Stimulated activated CD4-positive, alpha-beta T cell treated with anti-CD3 and anti-CD28 coated beads, TNF-alpha, amount 100 ng/mL, for 1 hour (primary cell): ENCODE results near the gene SUN5.
"Not testable (repeated sequence)": the region's sequence is repeated elsewhere in the genome, so short reads cannot be mapped to it uniquely, and the experiment has no call there.

Experiments
- DNase-seq, 3 donors: peaks; one replicate each; pipeline ENCODE4 v3.0.0-alpha.2; 2020; ENCODE audit warnings: low read depth in 3 of 3, low spot score in 1 of 3

SUN5 gene

GRCh38 chr20:32978009-32978335 lies 26.3 kb downstream of the SUN5 start:
- no peak for DNase-seq

- DNase-seq: no peak
These were observed 26.8 kb downstream of the SUN5 start for GRCh38 chr20:32977281-32978008.

- DNase-seq: no peak
These were observed 27.5 kb downstream of the SUN5 start for GRCh38 chr20:32976746-32977145.

- no peak for DNase-seq
These were observed 28.2 kb downstream of the SUN5 start for GRCh38 chr20:32975698-32976674.

GRCh38 chr20:32975121-32975520 lies 29.1 kb downstream of the SUN5 start:
- DNase-seq: not testable (repeated sequence)

GRCh38 chr20:32974204-32975064 lies 29.8 kb downstream of the SUN5 start:
- not testable (repeated sequence) for DNase-seq

- DNase-seq: no peak
These were observed 31.0 kb downstream of the SUN5 start for GRCh38 chr20:32973077-32973717.

- DNase-seq: peak; percentile 48 to 74 (median 74)
These were observed 31.8 kb downstream of the SUN5 start for GRCh38 chr20:32972181-32973076.

- no peak for DNase-seq
These were observed 32.5 kb downstream of the SUN5 start for GRCh38 chr20:32971703-32972161.

GRCh38 chr20:32970973-32971300 lies 33.3 kb downstream of the SUN5 start:
- DNase-seq: no peak

GRCh38 chr20:32970115-32970972 lies 33.9 kb downstream of the SUN5 start:
- no peak for DNase-seq

- no peak for DNase-seq
These were observed 34.7 kb downstream of the SUN5 start for GRCh38 chr20:32969356-32970114.

GRCh38 chr20:32968478-32969241 lies 35.6 kb downstream of the SUN5 start:
- DNase-seq: no peak

- no peak for DNase-seq
These were observed 36.2 kb downstream of the SUN5 start for GRCh38 chr20:32967961-32968457.

- DNase-seq: no peak
These were observed 37.1 kb downstream of the SUN5 start for GRCh38 chr20:32966881-32967781.

- no peak for DNase-seq
These were observed 37.9 kb downstream of the SUN5 start for GRCh38 chr20:32966382-32966781.
